SK-N-MC (cell line): ENCODE data around the gene UBE2G1.

ENCODE experiments used
- EZH2 ChIP-seq: fragments of 200-600 bp; sonication (generic); IDR thresholded peaks from one replicate; pipeline ENCODE4 v1.6.1; 2017; ENCODE audit warnings: antibody characterized with exemption
- POLR2AphosphoS5 ChIP-seq: IDR thresholded peaks from 2 replicates; pipeline ENCODE4 v1.6.1; 2012; ENCODE audit warnings: mild to moderate bottlenecking, low read depth, low read length, borderline replicate concordance

- TF ChIP-seq POLR2AphosphoS5 (no peak), EZH2 (no peak)
Measured at GRCh38 chr17:4307179-4307930, 59.1 kb downstream of the UBE2G1 start.
